ENCODE results near the gene SPSB3.

Gene SPSB3

DNA sequence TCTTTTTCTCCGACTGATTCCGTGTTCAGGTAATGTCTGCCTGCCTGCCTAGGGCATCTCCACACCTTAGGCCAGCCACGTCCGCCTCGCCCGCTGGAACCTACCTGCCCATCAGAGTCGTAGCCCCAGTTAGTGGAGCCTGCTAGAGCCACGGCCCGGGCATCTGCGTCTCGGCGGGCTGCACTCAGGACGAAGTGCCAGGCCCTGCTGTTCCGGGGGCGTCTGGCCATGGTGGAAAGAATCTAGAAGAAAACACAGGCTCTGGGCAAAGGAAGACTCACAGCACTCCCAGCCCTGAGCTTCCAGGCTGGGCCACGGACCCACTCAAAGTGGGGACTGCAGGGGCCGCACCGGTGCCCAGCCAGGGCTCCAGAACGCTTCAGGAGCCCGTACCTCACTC, 1.1 kb downstream of the SPSB3 start:
- TF ChIP-seq FOXP2 (optimal IDR thresholded peaks at IDR 0.05; ENCODE audit: borderline replicate concordance, extremely low read depth, extremely low read length, insufficient read depth) (no peak), TAF1 (IDR thresholded peaks at IDR 0.05; ENCODE audit: borderline replicate concordance, insufficient read depth, low read length) (no peak), SIN3A (IDR thresholded peaks at IDR 0.05; ENCODE audit: borderline replicate concordance, insufficient read depth, low read length) (no peak), POLR2AphosphoS5 (IDR thresholded peaks at IDR 0.05; ENCODE audit: low read depth, low read length) (no peak)
- TF ChIP-seq, protein P1, sequence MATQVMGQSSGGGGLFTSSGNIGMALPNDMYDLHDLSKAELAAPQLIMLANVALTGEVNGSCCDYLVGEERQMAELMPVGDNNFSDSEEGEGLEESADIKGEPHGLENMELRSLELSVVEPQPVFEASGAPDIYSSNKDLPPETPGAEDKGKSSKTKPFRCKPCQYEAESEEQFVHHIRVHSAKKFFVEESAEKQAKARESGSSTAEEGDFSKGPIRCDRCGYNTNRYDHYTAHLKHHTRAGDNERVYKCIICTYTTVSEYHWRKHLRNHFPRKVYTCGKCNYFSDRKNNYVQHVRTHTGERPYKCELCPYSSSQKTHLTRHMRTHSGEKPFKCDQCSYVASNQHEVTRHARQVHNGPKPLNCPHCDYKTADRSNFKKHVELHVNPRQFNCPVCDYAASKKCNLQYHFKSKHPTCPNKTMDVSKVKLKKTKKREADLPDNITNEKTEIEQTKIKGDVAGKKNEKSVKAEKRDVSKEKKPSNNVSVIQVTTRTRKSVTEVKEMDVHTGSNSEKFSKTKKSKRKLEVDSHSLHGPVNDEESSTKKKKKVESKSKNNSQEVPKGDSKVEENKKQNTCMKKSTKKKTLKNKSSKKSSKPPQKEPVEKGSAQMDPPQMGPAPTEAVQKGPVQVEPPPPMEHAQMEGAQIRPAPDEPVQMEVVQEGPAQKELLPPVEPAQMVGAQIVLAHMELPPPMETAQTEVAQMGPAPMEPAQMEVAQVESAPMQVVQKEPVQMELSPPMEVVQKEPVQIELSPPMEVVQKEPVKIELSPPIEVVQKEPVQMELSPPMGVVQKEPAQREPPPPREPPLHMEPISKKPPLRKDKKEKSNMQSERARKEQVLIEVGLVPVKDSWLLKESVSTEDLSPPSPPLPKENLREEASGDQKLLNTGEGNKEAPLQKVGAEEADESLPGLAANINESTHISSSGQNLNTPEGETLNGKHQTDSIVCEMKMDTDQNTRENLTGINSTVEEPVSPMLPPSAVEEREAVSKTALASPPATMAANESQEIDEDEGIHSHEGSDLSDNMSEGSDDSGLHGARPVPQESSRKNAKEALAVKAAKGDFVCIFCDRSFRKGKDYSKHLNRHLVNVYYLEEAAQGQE (IDR thresholded peaks at IDR 0.05; ENCODE audit: insufficient read depth in 1 of 2, low read depth in 2 of 2, low read length in 2 of 2): no peak

DNA sequence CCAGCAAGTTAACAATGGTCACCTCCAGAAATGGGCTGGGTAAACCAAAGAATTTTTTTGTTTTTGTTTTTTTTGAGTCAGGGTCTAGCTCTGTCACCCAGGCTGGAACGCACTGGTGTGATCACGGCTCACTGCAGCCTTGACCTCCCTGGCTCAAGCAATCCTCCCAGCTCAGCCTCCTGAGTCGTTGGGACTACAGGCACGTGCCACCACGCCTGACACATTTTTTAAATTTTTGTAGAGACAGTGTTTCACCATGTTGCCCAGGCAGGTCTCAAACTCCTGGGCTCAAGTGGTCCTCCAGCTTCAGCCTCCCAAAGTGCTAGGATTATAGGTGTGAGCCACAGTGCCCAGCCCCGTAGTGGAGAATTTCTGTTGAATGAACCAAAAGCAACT, 1.7 kb downstream of the SPSB3 start:
- TF ChIP-seq SIN3A (IDR thresholded peaks at IDR 0.05; ENCODE audit: borderline replicate concordance, insufficient read depth, low read length): no peak
- TF ChIP-seq FOXP2 (optimal IDR thresholded peaks at IDR 0.05; ENCODE audit: borderline replicate concordance, extremely low read depth, extremely low read length, insufficient read depth): no peak
- no peak for TF ChIP-seq POLR2AphosphoS5 (IDR thresholded peaks at IDR 0.05; ENCODE audit: low read depth, low read length)
- TF ChIP-seq, protein P1 (IDR thresholded peaks at IDR 0.05; ENCODE audit: insufficient read depth in 1 of 2, low read depth in 2 of 2, low read length in 2 of 2): no peak
- TF ChIP-seq TAF1 (IDR thresholded peaks at IDR 0.05; ENCODE audit: borderline replicate concordance, insufficient read depth, low read length): no peak

DNA sequence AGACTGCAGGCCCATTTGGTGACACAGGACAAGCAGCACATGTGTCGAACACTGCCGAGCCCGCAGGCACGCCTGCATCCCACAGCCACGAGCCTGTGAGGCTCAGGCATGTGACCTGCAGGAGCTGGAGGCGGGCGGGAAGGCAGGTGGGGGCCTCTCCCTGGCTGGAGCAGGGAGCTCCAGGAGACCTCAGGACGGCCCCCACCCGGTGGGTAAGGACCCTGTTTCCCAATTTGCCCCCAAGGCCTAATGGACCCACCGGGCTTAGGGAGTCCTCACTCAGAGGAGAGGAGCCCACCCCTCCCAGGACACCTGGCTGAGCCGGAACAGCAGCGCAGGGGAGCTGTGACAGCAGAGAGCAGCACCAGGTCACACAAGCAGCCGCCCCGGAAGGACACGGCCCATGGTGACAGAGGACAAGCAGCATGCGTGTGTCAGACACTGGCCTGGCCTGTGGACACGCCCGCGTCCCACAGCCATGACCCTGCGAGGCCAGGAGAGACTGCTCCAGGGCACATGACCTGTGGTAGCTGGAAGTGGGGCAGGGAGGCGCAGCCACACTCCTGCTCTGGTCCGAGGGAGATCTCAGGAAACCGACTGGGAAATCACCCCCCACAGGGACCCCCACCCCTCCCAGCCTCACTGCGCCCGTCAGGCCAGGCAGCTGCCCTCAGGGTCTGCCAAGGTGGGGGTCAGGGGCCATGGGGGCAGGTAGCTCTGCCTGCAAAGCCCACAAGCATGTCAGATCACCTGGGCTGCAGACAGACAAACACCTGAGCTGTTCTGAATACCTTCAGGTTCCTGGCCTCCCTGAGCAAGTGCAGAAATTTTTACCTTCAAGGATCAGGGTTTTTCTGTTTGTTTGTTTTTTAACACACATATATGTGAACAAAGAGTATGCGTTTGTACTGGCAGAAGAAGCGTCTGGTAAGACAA, 2.4 kb downstream of the SPSB3 start:
- TF ChIP-seq POLR2AphosphoS5 (IDR thresholded peaks at IDR 0.05; ENCODE audit: low read depth, low read length) (0 out of 2 replicates have a peak, but pooled peaks have one; percentile 17), FOXP2 (optimal IDR thresholded peaks at IDR 0.05; ENCODE audit: borderline replicate concordance, extremely low read depth, extremely low read length, insufficient read depth) (no peak), TAF1 (IDR thresholded peaks at IDR 0.05; ENCODE audit: borderline replicate concordance, insufficient read depth, low read length) (no peak)
- TF ChIP-seq, protein P1 (IDR thresholded peaks at IDR 0.05; ENCODE audit: insufficient read depth in 1 of 2, low read depth in 2 of 2, low read length in 2 of 2): no peak

DNA sequence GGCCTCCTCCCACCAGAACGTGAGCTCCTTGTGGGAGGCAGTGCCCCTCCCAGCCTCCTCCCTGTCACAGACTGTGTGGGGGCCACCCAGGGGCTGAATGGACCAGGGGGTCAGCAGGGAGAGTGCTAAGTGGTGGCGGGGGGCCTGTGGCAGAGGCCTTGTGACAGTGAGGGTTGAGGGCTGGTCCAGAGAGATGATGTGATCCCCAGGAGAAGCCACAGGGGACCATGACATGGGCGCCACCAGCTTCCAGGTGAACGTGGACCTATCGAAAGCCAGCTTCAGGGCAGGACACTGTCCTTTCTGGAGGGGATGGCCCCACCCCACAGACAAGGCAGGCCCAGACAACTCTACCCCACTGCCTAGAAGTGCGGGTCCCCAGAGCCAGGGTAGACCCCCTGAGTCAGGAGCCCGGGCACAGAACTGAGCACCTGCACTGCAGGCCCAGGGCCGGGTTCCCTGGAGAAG, 3.1 kb downstream of the SPSB3 start:
- TF ChIP-seq POLR2AphosphoS5 (IDR thresholded peaks at IDR 0.05; ENCODE audit: low read depth, low read length) (peak; percentile 8; the same call in 1 of the 2 replicates), SIN3A (IDR thresholded peaks at IDR 0.05; ENCODE audit: borderline replicate concordance, insufficient read depth, low read length) (no peak), TAF1 (IDR thresholded peaks at IDR 0.05; ENCODE audit: borderline replicate concordance, insufficient read depth, low read length) (no peak)

DNA sequence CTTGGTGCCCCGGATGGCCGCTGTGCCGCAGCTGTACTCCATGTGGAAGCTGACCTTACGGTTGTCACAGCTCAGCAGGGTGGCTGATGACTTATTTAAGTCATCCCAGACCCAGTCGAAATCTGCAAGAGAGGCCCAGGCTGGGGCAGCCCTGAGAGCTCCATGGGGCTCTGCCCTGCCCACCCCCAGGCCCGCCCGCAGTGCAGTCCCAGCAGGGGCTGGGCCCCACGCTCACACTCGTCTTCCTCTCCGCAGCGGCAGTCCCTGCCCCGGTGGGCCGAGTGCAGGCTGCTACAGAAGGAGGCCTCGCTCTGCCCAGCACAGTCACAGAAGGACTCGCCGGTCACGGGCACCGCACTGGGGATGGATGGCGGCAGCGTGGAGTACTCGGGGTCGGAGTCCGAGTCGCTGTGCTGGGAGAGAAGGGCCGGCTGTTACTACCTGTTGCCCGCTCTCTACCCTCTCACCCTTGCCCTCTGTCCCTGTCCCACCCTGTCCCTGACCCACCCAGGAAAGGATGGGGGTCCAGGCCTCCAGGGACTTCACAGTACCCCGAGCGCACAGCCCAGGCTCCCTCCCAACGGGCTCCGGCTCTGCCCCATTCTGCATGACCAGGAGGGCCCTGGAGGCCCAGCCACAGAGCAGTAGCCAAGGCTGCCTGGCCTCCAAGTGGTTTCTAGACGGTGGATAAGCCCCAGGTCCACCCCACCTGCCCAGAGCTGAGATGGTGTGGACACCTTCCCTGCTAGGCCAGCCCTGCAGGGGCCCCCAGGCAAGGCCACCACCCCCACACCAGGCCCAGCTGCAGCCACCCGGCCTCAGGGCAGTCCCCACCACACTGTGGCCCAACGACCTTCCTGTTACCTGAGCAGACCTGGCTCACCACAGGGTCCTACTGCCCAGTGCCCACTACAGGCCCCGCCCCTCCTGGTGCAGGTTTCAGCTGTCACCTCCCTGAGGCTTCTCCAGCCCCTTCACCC, 3.9 kb downstream of the SPSB3 start:
- TF ChIP-seq POLR2AphosphoS5 (IDR thresholded peaks at IDR 0.05; ENCODE audit: low read depth, low read length) (no peak), SIN3A (IDR thresholded peaks at IDR 0.05; ENCODE audit: borderline replicate concordance, insufficient read depth, low read length) (no peak), TAF1 (IDR thresholded peaks at IDR 0.05; ENCODE audit: borderline replicate concordance, insufficient read depth, low read length) (no peak), FOXP2 (optimal IDR thresholded peaks at IDR 0.05; ENCODE audit: borderline replicate concordance, extremely low read depth, extremely low read length, insufficient read depth) (no peak)
- TF ChIP-seq, protein P1 (IDR thresholded peaks at IDR 0.05; ENCODE audit: insufficient read depth in 1 of 2, low read depth in 2 of 2, low read length in 2 of 2): no peak
